T-cell (primary cell): ENCODE data around the gene RAB14. TPM values are rescaled to one million over a fixed set of nuclear protein-coding genes. Genes with fewer than 3 reads are reported as not detected.

Experiments
- ATAC-seq, 4 experiments: fragments of 200-7000 bp in 3 of 4; fragments of 150-1000 bp in 1 of 4; cut with Tn5 transposase; replicated peaks in 1 of 4; 1 replicate in 3 of 4; 2 replicates in 1 of 4; pipeline ENCODE4 v1.10.0; 2021; ENCODE audit warnings: moderate library complexity in 3 of 4, mild to moderate bottlenecking in 2 of 4, moderate number of reproducible peaks in 1 of 4
- CTCF ChIA-PET, 2 donors: fragments of 300-600 bp; sonication (Branson Sonifier 250); formaldehyde crosslinking; loops; one replicate each; lab custom pipeline; 2022; ENCODE audit warnings: antibody characterized with exemption in 2 of 2; lab: Charles Lee
- POLR2A ChIA-PET, 2 donors: fragments of 300-600 bp; sonication (Branson Sonifier 250); formaldehyde crosslinking; loops; one replicate each; lab custom pipeline; 2022; ENCODE audit warnings: antibody characterized with exemption in 2 of 2; lab: Charles Lee
- DNase-seq, 35 experiments: peaks; one replicate each; pipeline versions ENCODE4 v3.0.0 to v3.0.0-alpha.2; 2013 to 2023
- H3K27ac ChIP-seq: one replicate; pipeline ENCODE4 v1.5.1; 2013; ENCODE audit warnings: low read length
- H3K27me3 ChIP-seq, 2 experiments: replicated peaks in 1 of 2; 1 replicate in 1 of 2; 2 replicates in 1 of 2; pipeline versions ENCODE4 v1.6.1 to v1.7.0; 2013; ENCODE audit warnings: low read length in 1 of 2, mixed read lengths in 1 of 2; ENCODE audit not compliant: control insufficient read depth in 2 of 2, insufficient read depth in 2 of 2; ENCODE audit errors: extremely low read depth in 1 of 2
- H3K36me3 ChIP-seq, 2 donors: 1 replicate in 1 of 2; 2 replicates in 1 of 2; pipeline versions ENCODE4 v1.6.1 to v1.7.0; 2013; ENCODE audit warnings: low read length in 1 of 2; ENCODE audit not compliant: control insufficient read depth in 2 of 2, insufficient read depth in 1 of 2; ENCODE audit errors: extremely low read depth in 1 of 2
- H3K4me1 ChIP-seq, 2 experiments: 1 replicate in 1 of 2; 2 replicates in 1 of 2; pipeline versions ENCODE4 v1.6.1 to v1.7.0; 2013; ENCODE audit warnings: low read length in 2 of 2, mixed read lengths in 1 of 2; ENCODE audit not compliant: insufficient read depth in 2 of 2, control insufficient read depth in 1 of 2; ENCODE audit errors: extremely low read depth in 1 of 2
- H3K4me3 ChIP-seq, 2 donors: 1 replicate in 1 of 2; 2 replicates in 1 of 2; pipeline versions ENCODE4 v1.5.1 to v1.7.0; 2013; ENCODE audit warnings: mild to moderate bottlenecking in 2 of 2, low read length in 1 of 2, moderate library complexity in 1 of 2; ENCODE audit not compliant: control insufficient read depth in 1 of 2; ENCODE audit errors: extremely low read depth in 1 of 2
- H3K9me3 ChIP-seq: 2 replicates; pipeline ENCODE4 v1.7.0; 2013
- H3K27ac Mint-ChIP-seq, 2 donors: one replicate each; pipeline ENCODE4 v1.8.0; 2020 to 2021; ENCODE audit warnings: mild to moderate bottlenecking in 2 of 2, mixed read lengths in 2 of 2
- H3K27me3 Mint-ChIP-seq, 2 donors: one replicate each; pipeline ENCODE4 v1.8.0; 2021 to 2022; ENCODE audit warnings: mixed read lengths in 2 of 2
- H3K36me3 Mint-ChIP-seq: one replicate; pipeline ENCODE4 v1.8.0; 2021; ENCODE audit warnings: mixed read lengths
- H3K4me1 Mint-ChIP-seq, 3 donors: one replicate each; pipeline ENCODE4 v1.8.0; 2020 to 2022; ENCODE audit warnings: mixed read lengths in 3 of 3, mild to moderate bottlenecking in 1 of 3
- H3K4me3 Mint-ChIP-seq, 3 donors: one replicate each; pipeline ENCODE4 v1.8.0; 2020 to 2022; ENCODE audit warnings: mild to moderate bottlenecking in 3 of 3, mixed read lengths in 3 of 3, moderate library complexity in 3 of 3
- H3K9me3 Mint-ChIP-seq, 3 donors: one replicate each; pipeline ENCODE4 v1.8.0; 2020 to 2022; ENCODE audit warnings: mixed read lengths in 3 of 3
- WGBS: methylation state at CpG from one replicate; pipeline ENCODE4 v1.1.5; 2013; ENCODE audit warnings: missing lambda C conversion rate; ENCODE audit not compliant: insufficient coverage; 5-methylcytosine and 5-hydroxymethylcytosine counted together
- total RNA-seq, 35 experiments: library from RNA in 6 of 35; stranded (reverse) in 6 of 35; fragments of 120-200 nt in 1 of 35; gene quantifications; one replicate each; pipeline versions ENCODE4 v1.2.1 to v1.2.4 and lab custom pipeline; 2013 to 2026

Gene RAB14
- total RNA-seq, 5 donors from 2014 or later (not counting 1 experiment from before 2014, with no cell fraction given), result 42.4 to 56.6 (median 50.5) TPM

DNA sequence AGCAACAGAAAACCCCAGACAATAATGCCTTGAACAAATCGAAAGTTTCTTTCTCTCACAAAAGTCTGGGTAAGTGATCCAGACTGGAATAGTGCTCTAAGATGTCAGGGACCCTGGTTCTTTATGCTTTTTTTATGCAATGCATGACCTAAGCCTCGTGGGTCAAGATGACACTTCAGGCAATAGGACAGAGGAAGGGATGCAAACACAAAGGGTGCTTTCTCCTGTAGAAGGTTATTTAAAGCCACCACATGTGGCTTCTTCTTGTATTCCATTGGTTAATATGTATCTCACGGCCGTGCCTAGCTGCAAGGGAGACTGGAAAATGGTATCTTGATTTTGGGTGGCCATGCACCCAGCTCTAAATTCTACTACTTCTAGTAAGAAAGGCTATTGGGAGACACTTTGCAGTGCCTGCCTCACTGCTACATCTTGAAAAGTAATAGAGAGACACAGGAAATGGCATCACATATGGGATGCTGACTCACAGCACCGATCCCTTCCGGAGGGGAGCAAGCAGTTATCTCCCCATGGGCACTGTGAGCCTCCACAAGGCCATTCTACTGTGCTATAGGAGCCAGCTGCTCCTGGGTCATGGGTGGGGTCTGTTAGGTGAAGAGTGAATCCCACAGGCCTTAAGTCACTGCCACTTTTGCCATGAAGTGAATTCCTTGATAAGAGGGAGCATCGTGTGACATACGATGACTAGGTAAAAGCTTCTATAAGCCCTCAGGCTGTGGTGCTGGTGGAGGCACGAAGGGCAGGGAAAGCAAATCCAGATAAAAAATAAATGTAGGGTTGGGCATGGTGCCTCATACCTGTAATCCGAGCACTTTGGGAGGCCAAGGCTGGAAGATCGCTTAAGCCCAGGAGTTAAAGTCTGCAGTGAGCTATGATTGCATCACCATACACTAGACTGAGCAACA lies 32.5 kb upstream of the RAB14 start:
- H3K36me3 ChIP-seq, result peaks cover 0 to 3% of the 10 kb centered on the region in 2 donors
- H3K27ac ChIP-seq, result no peak overlapping the region
- Mint-ChIP-seq H3K27ac (no peak overlapping the region), H3K27me3 (no peaks in the 10 kb centered on the region), H3K9me3 (no peaks in the 10 kb centered on the region), H3K4me3 (no peak overlapping the region), H3K4me1 (no peaks in the 10 kb centered on the region), H3K36me3 (peaks cover 54% of the 10 kb centered on the region)
- DNase-seq, result no peak
- ChIA-PET CTCF (no interaction called here), POLR2A (no interaction called here)
- 84% methylated on average over 6 of the region's 11 CpGs for WGBS
- H3K9me3 ChIP-seq, result no peaks in the 10 kb centered on the region
- no peaks in the 10 kb centered on the region for H3K27me3 ChIP-seq
- no peak overlapping the region for H3K4me3 ChIP-seq
- H3K4me1 ChIP-seq, result no peaks in the 10 kb centered on the region
- ATAC-seq, result no peak

DNA sequence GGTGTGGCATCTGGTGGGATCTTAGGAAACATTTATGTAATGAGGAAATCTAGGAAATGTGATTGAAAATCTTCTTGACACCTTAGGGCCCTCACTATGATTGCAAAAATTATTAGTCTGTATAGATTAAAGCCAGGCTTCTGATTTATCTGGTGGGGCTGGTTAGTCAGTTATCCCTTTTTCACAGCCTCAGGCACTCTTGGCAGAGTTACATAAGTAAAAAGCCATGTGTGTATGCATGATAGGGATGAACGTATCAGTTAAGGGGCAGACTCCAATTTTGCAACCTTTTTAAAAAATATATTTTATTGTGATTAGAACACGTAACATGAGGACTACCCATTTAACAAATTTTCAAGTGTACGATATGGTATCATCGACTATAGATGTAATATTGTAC lies 30.6 kb upstream of the RAB14 start:
- DNase-seq, result no peak
- H3K36me3 ChIP-seq, result peaks cover 0 to 3% of the 10 kb centered on the region in 2 donors
- Mint-ChIP-seq H3K4me1 (peaks cover 0 to 6% (median 1%) of the 10 kb centered on the region in 3 donors), H3K27ac (no peak overlapping the region), H3K27me3 (no peaks in the 10 kb centered on the region), H3K4me3 (no peak overlapping the region), H3K9me3 (no peaks in the 10 kb centered on the region), H3K36me3 (peaks cover 40% of the 10 kb centered on the region)
- H3K4me3 ChIP-seq, result no peak overlapping the region
- no CpG with 5 or more reads among the region's 4 CpGs for WGBS
- ATAC-seq, result no peak
- ChIA-PET CTCF (no interaction called here), POLR2A (no interaction called here)
- H3K4me1 ChIP-seq, result no peaks in the 10 kb centered on the region
- H3K27ac ChIP-seq, result no peak overlapping the region
- no peaks in the 10 kb centered on the region for H3K27me3 ChIP-seq
- H3K9me3 ChIP-seq, result no peaks in the 10 kb centered on the region

DNA sequence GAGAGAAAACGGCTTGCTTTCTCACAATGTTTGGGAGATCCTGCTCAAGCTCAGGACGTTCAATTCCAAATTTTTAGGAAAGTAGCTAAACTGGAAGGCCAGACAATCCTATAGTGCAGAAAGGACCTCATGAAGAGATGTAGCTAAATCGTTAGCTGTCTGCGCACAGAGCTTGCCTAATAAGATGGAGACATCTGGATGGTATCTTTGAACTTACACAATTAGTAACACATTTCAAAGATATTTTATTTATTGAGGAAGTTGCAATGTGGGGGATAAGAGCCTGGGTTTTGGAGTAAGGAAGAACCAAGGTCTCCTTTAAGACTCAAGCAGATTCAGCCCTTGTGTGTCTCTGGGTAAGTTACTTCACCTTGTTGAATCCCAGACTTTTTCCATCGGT lies 28.6 kb upstream of the RAB14 start:
- Mint-ChIP-seq H3K4me1 (peaks cover 0 to 6% (median 1%) of the 10 kb centered on the region in 3 donors), H3K4me3 (no peak overlapping the region), H3K36me3 (peaks cover 29% of the 10 kb centered on the region), H3K27me3 (no peaks in the 10 kb centered on the region), H3K9me3 (no peaks in the 10 kb centered on the region), H3K27ac (no peak overlapping the region)
- H3K27ac ChIP-seq, result no peak overlapping the region
- no peak for DNase-seq
- POLR2A ChIA-PET, result no interaction called here
- CTCF ChIA-PET, result no interaction called here
- H3K27me3 ChIP-seq, result no peaks in the 10 kb centered on the region
- 80% methylated on average over 1 of the region's 5 CpGs for WGBS
- H3K9me3 ChIP-seq, result no peaks in the 10 kb centered on the region
- H3K4me1 ChIP-seq, result no peaks in the 10 kb centered on the region
- no peak for ATAC-seq
- peaks cover 0 to 3% of the 10 kb centered on the region in 2 donors for H3K36me3 ChIP-seq
- no peak overlapping the region for H3K4me3 ChIP-seq

DNA sequence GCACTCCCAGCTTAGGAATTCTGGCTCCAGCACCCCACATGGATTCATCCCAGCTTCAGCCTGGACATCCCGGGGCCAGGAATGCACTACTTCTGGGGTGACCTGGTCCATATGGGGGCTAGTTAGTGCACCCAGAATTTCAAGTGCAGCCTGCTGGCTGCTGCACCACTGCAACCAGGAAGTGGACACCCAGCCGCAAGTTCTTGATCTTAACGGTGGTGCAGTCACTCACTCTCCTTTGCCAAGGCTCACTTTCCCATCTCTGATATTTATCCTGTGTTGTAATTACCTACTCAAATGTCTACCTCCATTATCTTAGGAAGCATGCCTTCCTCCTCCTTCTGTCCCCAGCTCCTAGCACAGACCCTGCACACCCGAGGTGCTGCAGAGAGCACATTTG lies 26.2 kb upstream of the RAB14 start:
- POLR2A ChIA-PET, result no interaction called here
- H3K27ac ChIP-seq, result no peak overlapping the region
- DNase-seq, result no peak
- no peak overlapping the region for H3K27ac Mint-ChIP-seq
- H3K27me3 ChIP-seq, result no peaks in the 10 kb centered on the region
- ATAC-seq, result no peak
- H3K4me1 Mint-ChIP-seq, result peaks cover 0 to 6% (median 1%) of the 10 kb centered on the region in 3 donors
- no peak overlapping the region for H3K4me3 Mint-ChIP-seq
- WGBS, result 71% methylated on average over 3 of the region's 4 CpGs
- H3K36me3 Mint-ChIP-seq, result peaks cover 16% of the 10 kb centered on the region
- H3K9me3 ChIP-seq, result no peaks in the 10 kb centered on the region
- no peaks in the 10 kb centered on the region for H3K9me3 Mint-ChIP-seq
- CTCF ChIA-PET, result no interaction called here
- no peaks in the 10 kb centered on the region for H3K27me3 Mint-ChIP-seq
- peaks cover 0 to 3% of the 10 kb centered on the region in 2 donors for H3K36me3 ChIP-seq
- H3K4me1 ChIP-seq, result no peaks in the 10 kb centered on the region
- H3K4me3 ChIP-seq, result no peak overlapping the region

DNA sequence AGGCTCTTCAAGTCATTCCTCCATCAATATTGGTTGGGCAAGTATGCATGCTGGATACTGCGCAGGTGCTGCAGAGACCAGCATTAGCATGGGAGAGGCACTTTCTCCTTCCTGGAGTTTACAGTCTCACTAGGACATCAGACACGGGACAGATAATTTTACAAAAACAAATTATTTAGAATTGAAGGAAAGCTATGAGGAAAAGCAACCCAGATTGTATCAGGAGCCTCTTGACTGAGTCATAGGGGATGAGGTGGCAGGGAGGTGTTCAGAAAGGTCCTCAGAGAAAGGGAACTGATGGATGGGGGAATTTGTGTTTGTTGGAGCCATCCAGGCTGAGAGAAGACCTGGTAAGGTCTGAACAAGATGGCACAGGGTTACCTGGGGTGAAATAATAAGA lies 24.5 kb upstream of the RAB14 start:
- no CpG with 5 or more reads among the region's 2 CpGs for WGBS
- Mint-ChIP-seq H3K27ac (no peak overlapping the region), H3K4me3 (no peak overlapping the region), H3K4me1 (peaks cover 0 to 6% (median 1%) of the 10 kb centered on the region in 3 donors), H3K36me3 (peaks cover 5% of the 10 kb centered on the region), H3K9me3 (no peaks in the 10 kb centered on the region), H3K27me3 (no peaks in the 10 kb centered on the region)
- no peak overlapping the region for H3K27ac ChIP-seq
- no peaks in the 10 kb centered on the region for H3K4me1 ChIP-seq
- no peak overlapping the region for H3K4me3 ChIP-seq
- no peak for ATAC-seq
- peaks cover 0 to 2% of the 10 kb centered on the region in 2 donors for H3K36me3 ChIP-seq
- DNase-seq, result no peak
- CTCF ChIA-PET, result interaction anchor here in 1 of 2 donors (0.6 kb wide), 1 partner anchor 484 kb away, joined by 3 read pairs; no protein-coding TSS in a partner anchor
- H3K9me3 ChIP-seq, result no peaks in the 10 kb centered on the region
- POLR2A ChIA-PET, result no interaction called here
- H3K27me3 ChIP-seq, result no peaks in the 10 kb centered on the region

DNA sequence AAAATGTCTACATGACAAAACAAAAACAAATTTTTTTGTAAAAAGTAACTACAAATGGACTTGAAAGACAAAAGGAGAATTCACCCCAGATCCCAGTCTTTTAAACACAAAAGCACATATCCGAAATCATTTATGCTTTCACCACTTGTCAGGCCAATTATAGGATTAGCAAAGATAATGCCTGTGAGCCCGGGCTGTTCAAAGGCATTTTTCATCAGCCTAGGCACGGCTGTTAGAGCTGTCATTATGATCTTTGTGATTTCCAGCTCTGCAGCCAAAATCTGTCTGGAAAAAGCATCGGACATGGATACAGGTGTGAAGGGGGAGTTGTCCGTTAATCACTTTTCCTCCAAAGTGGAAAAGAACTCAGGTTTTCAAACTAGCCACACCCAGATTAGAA lies 23.6 kb upstream of the RAB14 start:
- Histone ChIP-seq H3K27ac (no peak overlapping the region), H3K27me3 (no peaks in the 10 kb centered on the region), H3K4me3 (no peak overlapping the region), H3K36me3 (no peaks in the 10 kb centered on the region), H3K9me3 (no peaks in the 10 kb centered on the region), H3K4me1 (no peaks in the 10 kb centered on the region)
- ATAC-seq (no peak), DNase-seq (no peak)
- H3K4me1 Mint-ChIP-seq, result peaks cover 0 to 6% (median 1%) of the 10 kb centered on the region in 3 donors
- H3K36me3 Mint-ChIP-seq, result peaks cover 2% of the 10 kb centered on the region
- POLR2A ChIA-PET, result interaction anchor here in 1 of 2 donors (0.7 kb wide), 1 partner anchor 113 kb away, joined by 3 read pairs; no protein-coding TSS in a partner anchor
- no peaks in the 10 kb centered on the region for H3K27me3 Mint-ChIP-seq
- H3K27ac Mint-ChIP-seq, result no peak overlapping the region
- CTCF ChIA-PET, result no interaction called here
- WGBS, result 100% methylated on average over 1 of the region's 5 CpGs
- H3K4me3 Mint-ChIP-seq, result no peak overlapping the region
- H3K9me3 Mint-ChIP-seq, result no peaks in the 10 kb centered on the region
